ENCODE measurements around the gene TMEM17.
A peak's percentile ranks its signal among the peaks of the same experiment; 100 is the strongest.

Gene TMEM17

DNA sequence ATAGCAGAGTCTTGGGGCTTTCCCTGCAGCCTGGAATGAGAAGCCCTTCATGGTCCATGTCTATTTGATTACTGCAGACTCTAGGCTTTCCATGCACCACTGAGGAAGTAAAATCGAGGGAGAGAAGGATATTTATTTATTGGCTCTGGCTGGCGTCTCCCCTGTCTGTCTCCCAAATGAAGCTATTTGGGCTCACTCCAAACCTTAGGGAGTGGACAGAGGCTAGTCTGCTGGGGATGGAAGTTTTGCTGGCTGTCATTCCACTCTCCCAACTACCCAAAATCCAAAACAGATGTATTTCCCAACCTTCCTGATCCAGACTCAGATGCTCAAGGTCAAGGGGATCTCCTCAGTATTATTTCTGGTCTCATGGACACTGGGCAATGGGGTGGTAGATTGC is 33.7 kb downstream of the TMEM17 start:
- no peak for DNase-seq (ENCODE audit: low read depth)

DNA sequence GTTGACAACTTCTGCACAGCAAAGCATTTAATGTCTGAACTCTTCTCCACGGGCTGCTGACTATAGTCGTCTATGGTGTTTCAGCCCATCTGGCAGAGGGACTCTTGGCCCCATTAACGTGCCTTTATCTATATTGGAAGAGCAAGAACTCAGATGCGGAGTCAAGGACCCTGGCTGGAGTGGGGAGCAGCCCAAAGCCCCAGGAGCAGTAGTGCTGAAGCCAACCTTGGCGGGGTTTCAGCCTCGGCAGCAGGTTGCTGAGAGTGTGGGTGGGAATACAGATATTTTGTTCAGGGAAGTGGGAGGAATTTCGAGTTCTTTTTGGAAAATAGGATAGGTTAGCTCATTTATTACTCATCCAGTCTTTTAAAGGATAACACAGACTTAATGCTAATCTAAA is 34.2 kb downstream of the TMEM17 start:
- DNase-seq (ENCODE audit: low read depth) = no peak

DNA sequence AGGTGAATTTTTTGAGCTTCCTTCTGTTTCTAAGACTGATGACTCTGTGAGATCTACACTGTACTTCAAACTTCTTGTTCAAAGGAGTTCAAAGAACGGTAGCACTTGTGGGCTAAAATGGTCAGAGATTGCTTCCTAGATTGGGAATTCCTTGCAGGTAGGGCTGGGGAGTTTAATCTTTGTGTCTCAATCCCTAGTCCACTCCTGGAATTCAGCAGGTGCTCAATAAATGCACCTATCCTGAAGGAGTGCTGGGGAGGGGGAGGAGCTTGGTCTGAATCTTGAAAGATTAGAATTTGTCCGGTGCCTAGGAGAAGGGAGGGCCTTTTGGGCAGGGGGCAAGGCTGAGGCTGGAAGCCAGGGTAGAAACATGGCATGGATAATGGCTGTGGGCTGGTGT is 34.6 kb downstream of the TMEM17 start:
- DNase-seq (ENCODE audit: low read depth) = no peak

DNA sequence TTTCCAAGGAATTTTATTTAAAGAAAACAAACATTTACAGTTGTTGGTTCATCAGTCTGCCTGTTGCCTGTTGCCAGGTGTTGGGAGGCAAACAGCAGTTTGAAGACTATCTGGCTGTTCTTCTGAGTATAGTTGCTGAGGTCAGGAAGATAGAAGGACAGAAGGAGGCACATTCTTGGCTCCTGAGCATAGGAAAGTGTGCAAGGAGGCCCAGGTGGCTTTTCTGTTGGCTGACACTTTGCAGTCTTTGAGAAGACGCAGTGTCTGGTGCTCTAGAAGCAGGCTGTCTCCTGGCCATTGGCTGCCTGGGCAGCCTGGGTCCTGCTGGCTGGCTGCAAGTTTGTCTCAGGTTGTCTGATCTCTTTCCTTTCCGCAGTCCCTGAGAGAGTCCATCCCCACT is 36.4 kb downstream of the TMEM17 start:
- DNase-seq (ENCODE audit: low read depth) = no peak

DNA sequence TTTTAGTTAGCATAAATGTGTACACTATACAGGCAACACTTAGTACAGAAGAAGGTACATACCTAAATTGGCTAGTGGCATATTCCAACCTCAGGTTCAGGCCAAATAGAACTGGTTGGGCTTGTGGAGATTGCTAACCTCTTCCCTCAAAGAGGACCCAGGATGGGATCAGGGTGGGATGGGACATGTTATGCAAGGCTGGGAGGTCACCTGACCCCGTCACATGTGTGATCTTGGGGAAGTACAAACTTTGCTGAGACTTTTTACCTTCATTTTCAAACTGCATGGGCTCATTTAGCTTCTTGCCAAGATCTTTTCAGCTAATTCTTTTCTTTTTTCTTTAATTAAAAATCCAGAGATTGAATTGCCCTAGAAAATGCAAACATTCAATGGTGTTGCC is 36.9 kb downstream of the TMEM17 start:
- no peak for DNase-seq (ENCODE audit: low read depth)

DNA sequence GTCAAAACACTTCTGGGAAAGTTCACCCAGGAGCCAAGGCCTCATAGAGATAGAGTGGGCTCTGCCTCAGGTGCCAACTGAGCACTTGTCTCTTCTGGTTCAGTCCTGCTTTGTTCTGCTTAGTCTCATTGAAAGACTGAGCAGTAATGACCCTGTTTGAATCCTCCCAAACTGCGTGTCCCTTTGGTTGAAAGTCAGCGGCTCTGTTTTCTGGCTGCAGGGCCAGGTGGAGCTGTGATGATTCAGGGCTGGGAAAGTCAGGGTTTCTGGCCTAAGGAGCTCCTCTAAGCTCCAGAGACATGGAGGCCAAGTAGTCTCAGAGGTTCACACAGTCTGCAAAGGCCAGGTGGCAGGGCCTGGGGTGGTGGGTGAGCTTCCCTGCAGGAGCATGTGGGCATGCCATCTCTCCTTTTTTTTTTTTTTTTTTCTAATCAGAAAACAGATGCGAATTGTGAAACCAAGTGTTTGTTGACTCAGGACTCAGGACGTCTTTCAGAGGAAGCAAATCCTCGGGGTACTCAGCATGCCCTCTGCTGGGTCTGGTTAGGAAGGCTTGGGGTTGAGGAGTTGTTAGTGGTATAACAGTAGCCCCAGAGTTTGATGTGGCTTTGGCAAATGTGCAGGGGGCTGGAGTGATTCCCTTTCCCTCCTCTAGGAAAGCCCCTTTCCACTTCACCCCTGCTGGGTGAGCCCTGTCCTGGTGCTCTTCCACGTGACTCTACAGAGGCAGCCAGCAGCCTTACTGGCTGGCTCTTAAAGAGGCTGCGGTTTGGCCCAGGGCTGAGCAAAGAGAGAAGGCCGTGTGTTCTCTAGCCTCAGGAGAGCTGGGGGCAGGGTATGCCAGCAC is 38.3 kb downstream of the TMEM17 start:
- no peak for DNase-seq (ENCODE audit: low read depth)

DNA sequence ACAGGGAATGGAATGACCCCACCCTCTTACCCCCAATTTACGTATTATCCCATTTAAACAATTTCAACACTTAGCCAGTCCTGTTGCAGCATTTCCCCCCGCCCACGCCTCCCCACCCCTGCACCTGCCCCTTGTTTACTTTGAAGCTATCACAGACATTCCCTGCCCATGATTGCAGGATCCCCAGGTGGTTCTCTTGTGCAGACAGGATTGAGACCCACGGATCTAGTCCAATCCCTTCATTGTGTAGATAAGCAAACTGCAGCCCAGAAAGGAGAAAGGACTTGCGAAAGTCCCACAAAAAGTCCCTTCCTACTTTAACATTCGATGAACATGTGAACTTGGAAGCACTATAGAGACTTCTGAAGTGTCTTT is 38.9 kb downstream of the TMEM17 start:
- no peak for DNase-seq (ENCODE audit: low read depth)

DNA sequence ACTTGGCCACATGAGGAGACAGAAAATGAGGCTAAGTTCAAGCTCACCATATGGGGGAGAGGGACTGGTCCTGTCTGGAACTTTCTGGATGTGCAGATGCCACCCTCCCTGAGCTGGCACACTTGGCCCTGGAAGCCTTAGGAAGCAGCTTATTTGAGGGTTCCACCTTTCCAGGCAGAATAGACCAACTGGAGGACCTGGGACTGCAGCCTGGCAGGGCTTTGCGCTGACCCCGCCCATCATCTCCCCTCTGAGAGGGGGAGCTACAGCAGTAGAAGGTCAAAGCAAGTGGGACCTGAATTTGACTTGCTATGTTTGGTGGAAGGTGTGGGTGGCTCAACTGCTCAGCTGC is 39.5 kb downstream of the TMEM17 start:
- DNase-seq (ENCODE audit: low read depth) = no peak

DNA sequence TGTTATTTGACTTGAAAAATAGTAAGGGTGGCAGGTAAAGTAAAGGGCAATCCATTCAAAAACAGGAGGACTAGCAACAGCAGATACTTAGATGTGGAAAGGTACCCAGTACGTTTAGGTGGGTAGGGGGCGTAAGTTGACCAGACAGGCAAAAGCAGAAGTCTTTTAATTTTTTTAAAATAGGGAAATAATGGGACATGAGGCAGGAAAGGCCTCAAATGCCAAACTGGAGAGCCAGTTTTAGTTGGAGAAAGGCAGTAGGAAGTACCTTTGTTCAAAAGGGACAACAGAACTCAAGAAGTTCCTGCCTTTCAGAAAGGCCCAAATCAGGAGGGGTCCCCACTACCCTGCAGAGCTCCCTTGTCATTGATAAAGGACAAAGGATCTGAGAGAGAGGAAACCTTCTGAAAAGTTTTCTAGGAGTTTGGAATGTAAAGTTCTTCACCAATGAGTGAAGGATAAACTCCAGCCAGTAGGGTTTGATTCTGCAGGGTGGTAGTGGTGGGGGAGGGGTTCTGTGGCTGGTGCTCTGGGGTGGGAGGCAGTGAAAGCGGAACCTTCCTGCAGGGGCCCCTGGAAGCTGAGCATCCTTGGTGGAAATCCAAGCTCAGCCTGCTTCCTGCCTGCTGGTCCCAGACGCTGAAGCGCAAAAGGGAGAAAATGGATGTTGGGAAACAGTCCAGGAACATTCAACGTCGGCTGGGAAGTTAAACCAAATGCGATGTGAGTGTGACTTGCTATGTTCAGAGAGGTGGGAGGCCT is 40.1 kb downstream of the TMEM17 start:
- no peak for DNase-seq (ENCODE audit: low read depth)

DNA sequence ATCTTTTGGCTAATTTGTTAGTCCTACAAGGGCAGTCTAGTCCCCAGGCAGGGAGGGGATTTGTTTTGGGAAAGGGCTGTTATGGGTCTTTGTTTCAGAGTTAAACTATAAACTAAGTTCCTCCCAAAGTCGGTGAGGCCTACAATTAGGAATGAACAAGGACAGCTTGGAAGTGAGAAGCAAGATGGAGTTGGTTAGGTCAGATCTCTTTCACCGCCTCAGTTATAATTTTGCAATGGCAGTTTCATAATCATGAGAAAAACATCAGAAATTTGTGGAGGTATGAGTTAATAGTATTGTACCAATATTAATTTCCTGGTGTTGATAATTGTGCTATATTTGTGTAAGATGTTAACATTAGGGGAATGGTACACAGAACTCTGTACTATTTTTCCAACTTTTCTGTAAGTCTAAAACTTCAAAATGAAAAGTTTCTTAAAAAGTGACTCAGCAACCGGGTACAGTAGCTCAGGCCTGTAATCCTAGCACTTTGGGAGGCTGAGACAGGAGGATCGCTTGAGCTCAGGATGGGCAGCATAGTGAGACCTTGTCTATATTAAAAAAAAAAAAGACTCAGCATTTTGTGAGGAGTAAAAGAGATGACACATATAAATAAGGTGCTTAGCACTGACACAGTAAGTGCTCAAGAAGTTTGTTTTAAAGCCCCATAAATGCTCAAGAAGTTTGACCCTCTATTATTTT is 40.8 kb downstream of the TMEM17 start:
- no peak for DNase-seq (ENCODE audit: low read depth)

DNA sequence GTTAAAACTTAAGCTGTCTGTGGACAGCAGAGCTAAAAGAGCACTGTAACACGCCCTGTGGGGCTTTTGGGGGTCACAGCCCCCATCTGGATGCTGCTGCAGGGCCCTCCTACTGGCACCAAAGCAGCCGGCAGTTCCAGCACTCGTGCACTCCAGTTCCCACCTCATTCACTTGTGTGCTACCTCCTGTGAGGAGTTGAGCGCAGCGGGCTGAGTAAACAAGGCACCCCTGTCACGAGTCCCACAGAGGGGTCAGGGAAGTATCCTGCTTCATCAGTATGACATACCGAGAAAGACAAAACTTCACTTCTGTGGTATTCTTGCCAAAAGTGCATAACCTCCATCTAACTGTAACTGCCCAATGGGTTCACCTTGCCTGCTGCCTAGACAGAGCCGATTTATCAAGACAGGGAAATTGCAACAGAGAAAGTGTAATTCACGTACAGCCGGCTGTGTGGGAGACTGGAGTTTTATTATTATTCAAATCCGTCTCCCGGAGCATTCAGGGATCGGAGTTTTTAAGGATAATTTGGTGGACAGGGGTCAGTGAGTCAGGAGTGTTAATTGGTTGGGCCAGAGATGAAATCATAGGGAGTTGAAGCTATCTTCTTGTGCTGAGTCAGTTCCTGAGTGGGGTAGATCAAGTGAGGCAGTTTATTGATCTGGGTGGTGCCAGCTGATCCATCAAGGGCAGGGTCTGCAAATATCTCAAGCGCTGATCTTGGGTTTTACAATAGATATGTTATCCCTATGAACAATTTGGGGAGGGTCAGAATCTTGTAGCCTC is 41.6 kb downstream of the TMEM17 start:
- DNase-seq (ENCODE audit: low read depth) = no peak

DNA sequence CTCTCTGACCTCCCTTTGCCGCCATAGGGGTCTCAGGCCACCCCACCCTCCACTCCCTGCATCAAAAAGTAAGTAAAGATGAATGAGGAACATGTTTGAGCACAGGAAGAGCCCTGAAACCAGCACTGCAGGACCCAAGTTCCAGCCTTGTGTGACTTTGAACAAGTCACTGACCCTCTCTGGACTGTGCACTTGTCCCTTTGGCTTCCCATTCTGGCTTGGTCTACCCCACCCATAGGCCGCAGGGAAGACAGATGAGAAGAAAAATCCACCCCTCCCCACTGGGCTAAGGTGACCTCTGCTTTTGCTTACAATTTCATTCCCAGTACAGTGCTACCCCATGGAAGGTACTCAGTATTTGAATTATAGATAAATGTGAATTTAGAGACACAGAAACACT is 43.8 kb downstream of the TMEM17 start:
- no peak for DNase-seq (ENCODE audit: low read depth)

DNA sequence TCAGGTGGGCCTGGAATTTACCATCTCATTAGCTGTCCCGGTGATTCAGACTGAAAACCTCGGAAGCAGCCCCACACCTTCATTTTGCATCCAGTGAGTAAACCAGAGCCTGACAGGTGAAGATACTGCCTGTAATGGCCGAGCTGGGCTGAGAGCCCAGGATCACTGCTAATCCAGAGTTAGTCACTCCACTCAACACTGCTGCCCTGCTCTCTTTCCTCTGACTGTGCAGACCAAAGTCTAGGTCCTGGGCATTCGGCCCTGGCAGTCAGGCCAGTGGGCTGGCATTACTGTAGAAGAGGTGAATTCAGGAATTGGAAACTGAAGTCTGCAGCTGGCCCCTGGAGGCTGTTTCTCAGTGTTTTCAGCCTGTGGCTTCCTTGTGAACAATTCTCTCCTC is 44.3 kb downstream of the TMEM17 start:
- no peak for DNase-seq (ENCODE audit: low read depth)

DNA sequence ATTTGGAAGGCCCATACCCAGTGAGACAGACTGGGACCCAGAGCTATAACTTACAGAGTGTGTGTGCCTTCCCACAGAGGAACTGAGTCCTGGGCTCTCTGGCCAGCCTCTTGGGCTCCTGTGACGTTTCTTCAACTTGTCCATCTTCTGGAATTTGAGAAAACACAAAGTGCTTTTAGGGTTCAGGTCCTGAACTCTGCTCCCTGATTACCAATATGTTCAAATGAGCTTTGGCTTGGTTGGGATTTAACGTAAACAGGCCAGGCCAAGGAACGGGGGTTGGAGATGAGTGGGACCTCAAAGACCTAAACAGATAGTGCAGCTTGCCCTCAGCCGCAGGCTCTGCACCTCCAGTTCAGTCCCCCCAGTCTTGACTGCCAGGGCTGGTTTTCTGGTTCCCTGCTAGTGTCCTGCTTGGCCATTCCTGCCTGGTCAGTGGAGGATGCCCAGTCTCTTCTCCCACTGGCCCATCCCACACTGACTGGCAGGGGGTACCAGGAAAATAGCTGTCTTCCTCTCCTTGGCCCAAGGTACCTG is 44.9 kb downstream of the TMEM17 start:
- DNase-seq (ENCODE audit: low read depth) = no peak

DNA sequence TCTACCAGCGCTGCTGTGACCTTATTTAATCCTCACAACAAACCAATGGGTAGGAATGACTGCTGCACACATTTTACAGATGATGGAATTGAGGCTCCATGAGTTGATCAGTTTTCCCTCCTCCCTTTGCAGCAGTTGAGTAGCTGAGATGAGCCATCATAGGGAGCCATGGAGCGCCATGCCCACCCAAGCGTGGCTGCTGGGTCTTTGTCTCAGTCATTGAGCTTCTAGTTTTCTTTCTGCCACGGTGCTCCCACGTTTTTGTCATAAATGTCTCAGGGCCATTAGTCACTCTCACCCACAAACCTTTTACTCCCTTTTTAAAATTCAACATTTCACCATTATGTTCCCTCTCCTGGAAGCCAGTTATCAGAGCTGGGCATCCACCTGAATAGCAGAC is 45.8 kb downstream of the TMEM17 start:
- DNase-seq (ENCODE audit: low read depth) = no peak

DNA sequence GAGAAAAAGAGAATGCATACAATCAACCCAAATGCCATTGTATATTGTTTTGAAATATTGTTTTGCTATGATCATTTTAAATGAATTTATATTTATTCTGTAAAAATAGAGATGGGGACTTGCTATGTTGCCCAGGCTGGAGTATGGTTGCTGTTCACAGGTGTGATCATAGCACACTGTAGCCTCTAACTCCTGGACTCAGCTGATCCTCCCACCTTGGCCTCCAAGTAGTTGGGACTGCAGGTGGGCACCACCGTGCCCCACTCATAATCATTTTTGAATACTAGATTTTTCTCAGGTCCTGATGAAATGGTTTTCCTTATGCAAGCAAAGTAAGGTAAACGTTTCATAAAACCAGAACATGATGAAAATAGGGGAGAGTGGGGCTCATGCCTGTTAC is 46.3 kb downstream of the TMEM17 start:
- no peak for DNase-seq (ENCODE audit: low read depth)

DNA sequence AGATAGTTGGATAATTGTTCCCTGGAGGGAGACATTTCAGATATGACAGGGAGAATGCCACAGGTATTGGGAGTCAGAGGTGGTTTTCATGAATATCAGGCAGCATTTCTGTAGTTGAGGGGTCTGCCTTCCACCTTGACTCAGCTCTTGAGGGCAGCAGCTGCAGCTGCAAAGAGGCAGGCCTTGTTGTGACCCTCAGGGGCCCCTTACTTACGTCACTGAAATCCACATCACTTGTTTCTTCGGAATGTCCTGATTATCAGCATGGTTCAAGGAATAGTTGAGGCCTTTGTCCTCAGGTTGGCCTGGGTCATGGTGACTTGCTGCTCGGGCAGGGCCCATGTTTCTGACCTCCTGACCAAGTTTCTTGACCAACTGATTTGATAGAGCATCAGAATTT is 46.9 kb downstream of the TMEM17 start:
- DNase-seq (ENCODE audit: low read depth) = no peak

DNA sequence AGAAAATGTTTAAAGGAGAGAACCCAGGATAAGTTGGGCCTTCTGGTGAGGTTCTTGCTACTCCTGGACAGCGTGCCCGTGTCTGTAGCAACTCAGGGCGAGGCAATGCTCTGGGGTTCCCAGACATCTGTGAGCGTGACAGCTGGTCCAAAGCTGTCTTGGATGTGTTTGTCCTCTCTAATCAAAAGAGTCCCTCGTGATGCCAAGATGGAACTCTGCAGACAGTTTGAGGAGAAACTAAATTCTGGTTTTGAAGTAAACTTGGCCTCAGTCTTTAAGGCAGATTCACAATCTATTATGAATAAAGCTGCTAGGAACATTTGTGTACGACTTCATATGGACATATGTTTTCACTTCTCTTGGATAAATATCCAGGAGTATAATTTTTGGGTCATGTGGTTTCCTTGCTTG is 47.3 kb downstream of the TMEM17 start:
- DNase-seq (ENCODE audit: low read depth) = no peak

DNA sequence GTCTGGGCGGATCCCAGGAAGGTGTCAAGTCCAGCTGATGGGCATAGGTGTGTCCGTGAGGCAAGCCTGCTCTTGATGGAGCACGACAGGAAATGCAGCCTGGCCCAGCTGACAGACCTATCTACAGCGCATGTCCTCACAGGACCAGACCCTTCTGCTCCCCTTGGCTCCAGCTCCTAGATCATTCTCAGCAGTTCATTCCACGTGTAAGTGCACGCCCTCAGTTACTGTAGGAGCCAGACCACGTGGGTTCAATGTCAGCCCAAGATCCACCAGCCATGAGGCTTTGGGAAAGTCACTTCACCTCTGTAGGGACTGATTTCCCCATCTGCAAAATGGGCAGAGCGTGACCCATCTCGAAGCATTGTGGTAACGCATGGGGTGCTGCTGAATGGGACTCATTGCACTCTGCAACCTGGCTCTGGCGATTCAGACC is 47.8 kb downstream of the TMEM17 start:
- DNase-seq (ENCODE audit: low read depth) = no peak

DNA sequence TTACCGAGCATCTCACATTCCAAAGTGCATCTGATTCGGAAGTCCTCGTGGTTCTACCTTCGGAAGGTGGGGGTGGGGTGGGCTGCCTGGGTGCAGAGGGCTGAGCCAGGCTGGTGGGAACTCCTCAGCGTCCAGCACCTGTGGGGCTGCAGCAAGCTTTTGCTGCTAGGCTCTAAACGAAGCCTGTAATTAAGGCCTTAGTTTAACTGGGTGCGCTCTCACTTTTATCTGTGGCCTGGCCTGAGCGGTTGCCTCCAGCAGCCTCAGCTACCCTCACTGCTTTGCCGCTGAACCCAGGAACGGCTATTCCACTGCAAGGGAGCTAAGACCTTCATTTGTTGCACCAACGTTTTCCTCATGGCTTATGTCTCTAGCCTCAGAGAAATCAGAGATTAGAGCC is 48.4 kb downstream of the TMEM17 start:
- DNase-seq (ENCODE audit: low read depth) = no peak

DNA sequence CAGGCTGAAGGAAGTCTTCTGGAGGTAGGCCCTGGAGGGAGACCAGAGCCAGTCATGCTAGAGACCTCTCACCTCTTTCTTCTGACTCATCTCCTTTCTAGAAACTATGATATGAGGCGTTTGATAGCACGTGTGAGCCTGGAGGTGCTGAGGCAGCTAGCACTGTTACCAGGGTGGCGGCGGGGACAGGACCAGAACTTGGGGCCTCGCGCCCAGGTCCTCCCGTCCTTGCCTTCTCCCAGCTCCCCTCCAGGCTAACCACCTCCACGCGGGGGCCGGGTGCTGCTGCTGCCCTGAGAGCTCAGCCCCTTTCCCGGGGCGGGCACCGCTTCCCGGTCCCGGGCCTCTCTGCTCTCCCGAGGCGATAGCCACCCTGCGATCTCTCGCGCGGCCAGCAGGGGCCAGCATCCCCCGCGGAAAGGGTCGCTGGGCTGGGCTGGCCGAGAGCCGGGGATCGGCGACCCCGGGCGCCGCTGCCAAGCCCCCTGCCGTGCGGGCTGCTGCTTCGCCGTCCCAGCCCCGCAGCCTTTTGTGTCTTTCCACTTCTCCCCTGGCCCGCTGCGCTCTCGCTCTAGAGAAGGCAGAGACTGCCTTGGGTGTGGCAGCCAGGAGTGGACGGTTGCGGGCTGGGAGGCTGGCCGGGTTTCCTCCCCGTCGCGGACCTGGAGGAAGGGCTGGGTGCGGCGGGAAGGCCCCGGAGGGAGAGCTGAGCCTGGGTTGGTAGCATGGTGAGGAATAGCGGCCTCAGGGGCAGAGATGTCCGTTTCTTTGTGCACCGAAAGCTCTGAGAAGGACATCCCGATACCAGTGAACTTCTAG is 49.1 kb downstream of the TMEM17 start:
- peak; percentile 50 for DNase-seq (ENCODE audit: low read depth)

Data from stimulated activated CD8-positive, alpha-beta memory T cell treated with anti-CD3 and anti-CD28 coated beads, Interleukin-15, amount 100 ng/mL, for 24 hours (primary cell).